Activated CD4-positive, alpha-beta T cell treated with anti-CD3 and anti-CD28 coated beads, Interleukin-2, amount 50 U/mL, for 24 hours (primary cell): Measurements from ENCODE around the gene LCA5.
A peak's percentile ranks its signal among the peaks of the same experiment; 100 is the strongest.
"Not testable (repeated sequence)": the region's sequence is repeated elsewhere in the genome, so short reads cannot be mapped to it uniquely, and the experiment has no call there.

Experiments
- DNase-seq, 2 donors: peaks; one replicate each; pipeline ENCODE4 v3.0.0-alpha.2; 2020; ENCODE audit warnings: low read depth in 1 of 2, low spot score in 1 of 2

LCA5 gene

GRCh38 chr6:79536954-79537747 is at the start of gene LCA5:
Gene LCA5 (minus strand): TSS chr6:79537430. CDS start chr6:79518894, 18,536 bp downstream.
- DNase-seq, result peak; percentile 40 to 77

GRCh38 chr6:79586548-79586947 is 49.3 kb upstream of the LCA5 start:
- DNase-seq, result no peak

DNA sequence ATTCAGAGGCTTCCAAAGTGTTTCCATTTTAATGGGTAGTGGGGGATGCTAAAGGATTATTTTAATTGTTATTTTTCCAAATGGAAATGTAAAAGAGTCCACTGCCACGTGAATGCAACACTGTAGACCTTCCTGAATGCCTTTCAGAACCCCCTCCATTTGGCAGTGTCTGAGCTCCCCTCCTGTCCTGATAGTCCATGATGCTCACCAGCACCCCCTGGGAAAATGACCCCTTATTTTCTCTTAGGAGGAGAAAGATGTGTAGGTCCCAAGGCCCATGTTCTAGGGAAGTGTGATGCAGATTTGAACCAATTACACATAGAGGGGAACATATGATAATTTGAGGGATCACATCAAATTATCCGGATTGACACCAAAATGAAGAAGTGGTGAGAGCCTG is 47.1 kb upstream of the LCA5 start:
- no peak for DNase-seq

GRCh38 chr6:79577926-79578325 is 40.7 kb upstream of the LCA5 start:
- not testable (repeated sequence) for DNase-seq

DNA sequence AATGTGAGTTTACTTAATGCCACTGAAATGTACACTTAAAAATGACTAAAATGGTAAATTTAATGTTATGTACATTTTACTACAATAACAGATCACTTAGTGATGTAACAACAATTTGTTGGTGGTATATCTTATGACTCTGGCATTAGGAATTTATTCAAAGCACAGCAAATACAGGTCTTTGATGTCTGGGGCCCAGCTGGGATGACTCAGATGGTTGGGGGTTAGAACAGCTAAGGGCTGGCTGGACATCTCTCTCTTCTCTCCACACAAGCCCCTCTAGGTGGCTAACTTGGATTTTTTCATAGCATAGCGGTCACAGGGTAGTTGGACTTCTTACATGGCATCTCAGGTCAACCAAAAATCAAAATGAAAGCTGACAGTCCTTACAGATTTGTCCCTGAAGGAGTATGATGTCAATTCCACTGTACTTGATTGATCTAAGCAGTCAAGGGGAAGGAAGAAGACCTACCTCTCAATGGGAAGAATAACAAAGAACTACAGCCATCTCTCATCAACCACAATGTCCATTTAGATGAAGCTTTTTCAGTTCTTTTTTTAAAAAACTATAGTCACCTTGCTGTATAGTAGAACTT is 37.5 kb upstream of the LCA5 start:
- DNase-seq, result no peak

- no peak for DNase-seq
Observed at GRCh38 chr6:79574174-79574573, 36.9 kb upstream of the LCA5 start.

GRCh38 chr6:79571030-79571367 is 33.8 kb upstream of the LCA5 start:
- no peak for DNase-seq

DNA sequence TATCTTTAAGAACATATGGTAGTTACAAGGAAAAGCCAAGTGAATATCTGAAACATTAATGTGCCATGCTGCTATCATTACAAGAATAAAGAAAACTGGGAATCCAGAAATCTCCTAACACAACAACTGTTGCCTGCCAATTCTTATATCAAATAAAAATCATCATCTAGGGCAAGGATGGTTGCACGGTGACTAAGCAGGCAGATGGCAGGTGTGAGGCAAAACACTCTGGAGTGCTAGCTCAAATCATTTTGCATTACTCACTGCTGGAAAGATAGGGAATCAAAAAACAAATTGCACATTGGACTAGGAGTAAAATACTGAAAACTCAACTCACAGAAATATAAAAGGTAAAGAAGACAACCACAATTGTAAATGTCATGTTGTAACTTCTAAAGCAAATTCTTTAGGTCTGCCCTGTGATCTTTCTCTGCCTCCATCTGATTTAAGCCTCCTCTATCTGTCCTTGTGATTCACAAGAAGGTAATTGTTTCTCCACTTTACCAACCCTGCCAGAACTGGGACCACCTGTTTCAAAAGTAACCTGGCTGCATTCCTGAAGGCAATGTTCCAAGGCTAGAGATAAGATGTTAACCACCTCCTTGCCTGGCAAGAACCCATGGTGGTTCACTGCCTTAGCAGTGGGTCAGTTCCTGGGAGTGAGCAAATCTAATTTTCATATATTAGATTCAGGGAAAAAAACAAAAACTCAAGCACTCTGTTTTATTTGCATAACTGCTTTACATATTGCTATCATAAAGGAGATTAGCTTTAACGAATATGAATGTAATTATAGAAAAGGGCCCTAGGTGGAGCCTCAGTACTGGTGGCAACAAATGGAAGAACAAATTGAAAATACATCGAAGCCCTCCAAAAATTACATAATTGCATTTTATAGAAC is 33.1 kb upstream of the LCA5 start:
- DNase-seq, result no peak

DNA sequence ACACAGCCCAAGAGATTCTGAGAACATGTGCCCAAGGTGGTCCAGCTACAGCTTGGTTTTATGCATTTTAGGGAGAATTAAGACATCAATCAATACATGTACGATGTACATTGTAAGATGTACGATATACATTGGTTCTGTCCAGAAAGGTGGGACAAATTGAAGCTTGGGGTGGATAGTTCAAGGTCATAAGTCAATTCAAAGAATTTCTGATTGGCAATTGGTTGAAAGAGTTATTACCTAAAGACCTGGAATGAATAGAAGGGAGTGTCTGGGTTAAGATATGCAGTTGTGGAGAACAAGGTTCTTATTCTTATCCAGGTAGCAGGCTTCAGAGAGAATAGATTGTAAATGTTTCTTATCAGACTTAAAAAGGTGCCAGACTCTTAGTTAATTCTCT is 31.8 kb upstream of the LCA5 start:
- DNase-seq, result no peak

- DNase-seq, result no peak
Observed at GRCh38 chr6:79564636-79565035, 27.4 kb upstream of the LCA5 start.

GRCh38 chr6:79559706-79560105 is 22.5 kb upstream of the LCA5 start:
- no peak for DNase-seq

DNA sequence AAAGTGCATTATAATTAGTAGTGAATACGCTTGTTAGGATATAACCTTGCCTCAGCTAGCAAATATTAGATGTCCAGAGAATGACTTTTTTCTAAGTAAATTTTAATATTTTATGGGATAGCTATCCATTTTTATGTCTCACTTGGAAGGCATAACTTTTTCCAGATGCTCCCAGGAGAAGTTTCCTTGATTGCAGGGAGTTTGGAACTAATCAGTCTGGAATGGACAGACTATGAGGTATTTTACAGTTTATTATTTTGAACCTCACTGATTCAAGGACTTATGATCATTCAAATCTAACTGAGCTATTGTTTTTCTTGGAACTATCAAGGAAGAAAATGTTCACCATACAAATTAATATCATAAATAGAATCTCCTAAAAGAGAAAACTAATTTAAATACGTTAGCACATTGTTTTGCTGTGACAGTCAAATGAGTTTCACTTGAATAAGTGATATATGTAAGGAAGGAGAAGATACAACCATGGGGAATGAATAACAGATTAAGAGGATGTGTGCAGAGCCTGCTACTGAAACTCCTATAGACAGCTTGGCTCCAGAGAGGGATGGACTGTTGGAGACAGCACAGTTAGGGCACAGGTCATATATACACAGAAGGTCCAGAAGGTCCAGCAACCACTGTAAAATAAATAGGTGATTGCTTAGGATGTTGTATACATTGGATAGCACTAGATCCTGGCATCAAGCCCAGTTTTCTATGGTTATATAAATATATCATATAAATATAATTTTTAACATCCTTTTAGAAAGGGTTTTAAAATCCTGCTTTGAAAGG is 20.6 kb upstream of the LCA5 start:
- DNase-seq, result no peak

- no peak for DNase-seq
Observed at GRCh38 chr6:79554305-79554704, 17.1 kb upstream of the LCA5 start.

GRCh38 chr6:79551401-79551800 is 14.2 kb upstream of the LCA5 start:
- no peak for DNase-seq

DNA sequence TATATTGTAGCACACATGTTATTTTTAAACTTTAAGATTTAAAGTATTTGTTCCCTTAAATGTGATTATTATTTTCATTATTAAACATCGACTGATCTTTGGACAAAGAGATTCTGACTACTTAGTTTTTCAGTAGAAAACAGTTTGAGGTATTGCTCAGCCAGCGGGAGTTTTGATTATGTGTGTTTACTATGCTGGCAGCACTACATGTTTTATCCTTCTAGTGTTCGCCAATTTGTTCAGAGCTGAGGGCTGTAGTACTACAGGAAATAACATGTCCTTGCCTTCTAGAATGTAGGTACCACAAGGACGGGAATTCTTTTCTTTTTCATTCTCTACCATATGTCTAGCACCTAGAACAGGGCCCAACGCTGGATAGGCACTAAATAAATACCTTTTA is 11.1 kb upstream of the LCA5 start:
- no peak for DNase-seq

GRCh38 chr6:79546186-79546585 is 9.0 kb upstream of the LCA5 start:
- no peak for DNase-seq

- DNase-seq, result no peak
Observed at GRCh38 chr6:79544939-79545450, 7.8 kb upstream of the LCA5 start.

DNA sequence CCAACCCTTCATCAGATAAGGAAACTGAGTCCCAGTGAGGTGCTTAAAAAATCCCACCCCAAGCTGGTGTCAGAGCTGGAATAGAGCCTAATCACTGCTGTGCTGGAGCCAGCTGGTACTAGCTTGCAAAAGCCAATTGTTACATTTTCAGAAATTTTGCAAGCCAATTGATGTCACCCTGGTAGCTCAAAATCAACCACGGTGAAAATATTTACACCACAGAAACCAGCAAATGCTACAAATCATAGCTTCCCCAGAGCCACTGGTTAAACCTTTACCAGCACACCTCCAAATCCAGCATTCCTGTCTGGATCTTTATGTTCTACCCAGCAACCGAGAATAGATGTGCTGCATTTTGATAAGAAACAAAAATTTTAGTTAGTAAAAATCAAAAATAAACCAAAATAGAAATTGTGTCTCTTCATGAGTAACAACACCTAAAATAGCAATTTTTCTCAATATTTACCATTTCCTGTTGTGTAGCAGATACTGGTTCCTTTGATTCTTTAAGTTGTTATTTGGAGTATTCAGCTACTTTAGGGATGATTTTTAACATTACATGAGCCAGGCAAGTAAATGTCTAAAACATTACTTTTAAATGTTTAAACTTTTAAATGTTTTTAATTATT is 7.2 kb upstream of the LCA5 start:
- DNase-seq, result no peak

GRCh38 chr6:79543886-79544285 is 6.7 kb upstream of the LCA5 start:
- DNase-seq, result no peak

- DNase-seq, result no peak
Observed at GRCh38 chr6:79543411-79543810, 6.2 kb upstream of the LCA5 start.
